H9 (cell line): ENCODE results near the gene RAB15. TPM values are rescaled to one million over a fixed set of nuclear protein-coding genes. Genes with fewer than 3 reads are reported as not detected.

Source experiments
- DNase-seq: peaks from one replicate; pipeline ENCODE4 v3.0.0-alpha.2; 2017
- H2AFZ ChIP-seq: one replicate; pipeline ENCODE4 v1.6.1; 2013; ENCODE audit warnings: mild to moderate bottlenecking, low read length, control low read depth, moderate library complexity
- H2AK5ac ChIP-seq: 2 replicates; pipeline ENCODE4 v1.6.1; 2013; ENCODE audit warnings: low read length, control low read depth, mixed read lengths; ENCODE audit not compliant: insufficient read length
- H2BK120ac ChIP-seq: one replicate; pipeline ENCODE4 v1.6.1; 2013; ENCODE audit warnings: low read depth, mild to moderate bottlenecking, low read length, control low read depth, inconsistent platforms; ENCODE audit not compliant: poor library complexity, severe bottlenecking
- H2BK12ac ChIP-seq: 2 replicates; pipeline ENCODE4 v1.6.1; 2013; ENCODE audit warnings: low read length, control low read depth, mixed read lengths, low read depth; ENCODE audit not compliant: insufficient read length
- H2BK15ac ChIP-seq: 2 replicates; pipeline ENCODE4 v1.6.1; 2013; ENCODE audit warnings: low read depth, low read length, control low read depth
- H2BK20ac ChIP-seq: one replicate; pipeline ENCODE4 v1.6.1; 2013; ENCODE audit warnings: low read depth, mild to moderate bottlenecking, low read length, control low read depth, inconsistent platforms; ENCODE audit not compliant: poor library complexity, severe bottlenecking
- H2BK5ac ChIP-seq: 2 replicates; pipeline ENCODE4 v1.6.1; 2013; ENCODE audit warnings: low read length, control low read depth, mixed read lengths; ENCODE audit not compliant: insufficient read length
- H3K14ac ChIP-seq: 2 replicates; pipeline ENCODE4 v1.6.1; 2013; ENCODE audit warnings: low read length, control low read depth; ENCODE audit not compliant: insufficient read depth
- H3K18ac ChIP-seq: 2 replicates; pipeline ENCODE4 v1.6.1; 2013; ENCODE audit warnings: low read depth, mild to moderate bottlenecking, mixed read lengths, low read length, control low read depth; ENCODE audit not compliant: insufficient read length
- H3K23ac ChIP-seq: 2 replicates; pipeline ENCODE4 v1.6.1; 2013; ENCODE audit warnings: low read length, control low read depth, mixed read lengths, low read depth; ENCODE audit not compliant: insufficient read length
- H3K23me2 ChIP-seq: 2 replicates; pipeline ENCODE4 v1.6.1; 2013; ENCODE audit warnings: low read depth, mild to moderate bottlenecking, mixed read lengths, low read length, control low read depth; ENCODE audit not compliant: insufficient read length, poor library complexity, severe bottlenecking
- H3K27ac ChIP-seq: 2 replicates; pipeline ENCODE4 v1.5.1; 2013; ENCODE audit warnings: low read length, control low read depth, mixed read lengths, low read depth; ENCODE audit not compliant: insufficient read length
- H3K27me3 ChIP-seq: 2 replicates; pipeline ENCODE4 v1.6.1; 2013; ENCODE audit warnings: low read length, control low read depth, inconsistent platforms; ENCODE audit not compliant: insufficient read depth
- H3K4ac ChIP-seq: 2 replicates; pipeline ENCODE4 v1.6.1; 2013; ENCODE audit warnings: low read depth, mild to moderate bottlenecking, control low read depth, inconsistent platforms, low read length, moderate library complexity
- H3K4me1 ChIP-seq: 2 replicates; pipeline ENCODE4 v1.6.1; 2013; ENCODE audit warnings: low read length, control low read depth, inconsistent platforms; ENCODE audit not compliant: insufficient read depth
- H3K4me2 ChIP-seq: 2 replicates; pipeline ENCODE4 v1.6.1; 2013; ENCODE audit warnings: low read length, control low read depth, mixed read lengths; ENCODE audit not compliant: insufficient read length, insufficient read depth
- H3K56ac ChIP-seq: 2 replicates; pipeline ENCODE4 v1.6.1; 2013; ENCODE audit warnings: low read depth, mild to moderate bottlenecking, mixed read lengths, low read length, control low read depth; ENCODE audit not compliant: insufficient read length
- H3K79me1 ChIP-seq: 2 replicates; pipeline ENCODE4 v1.6.1; 2013; ENCODE audit warnings: low read depth, mild to moderate bottlenecking, moderate library complexity, low read length, control low read depth, inconsistent platforms; ENCODE audit not compliant: insufficient read depth, poor library complexity, severe bottlenecking
- H3K79me2 ChIP-seq: 2 replicates; pipeline ENCODE4 v1.6.1; 2013; ENCODE audit warnings: low read length, control low read depth, inconsistent platforms; ENCODE audit not compliant: insufficient read depth
- H3K9ac ChIP-seq: 2 replicates; pipeline ENCODE4 v1.6.1; 2013; ENCODE audit warnings: low read length, control low read depth, mixed read lengths; ENCODE audit not compliant: insufficient read length; ENCODE audit errors: extremely low read depth
- H3K9me3 ChIP-seq: one replicate; pipeline ENCODE4 v1.6.1; 2013; ENCODE audit warnings: low read depth, low read length, inconsistent platforms; ENCODE audit not compliant: control insufficient read depth
- H3T11ph ChIP-seq: one replicate; pipeline ENCODE4 v1.6.1; 2013; ENCODE audit warnings: mild to moderate bottlenecking, low read length, control low read depth, inconsistent platforms
- H4K20me1 ChIP-seq: one replicate; pipeline ENCODE4 v1.6.1; 2013; ENCODE audit not compliant: control insufficient read depth, insufficient read length, insufficient read depth
- H4K5ac ChIP-seq: 2 replicates; pipeline ENCODE4 v1.6.1; 2013; ENCODE audit warnings: low read depth, mild to moderate bottlenecking, mixed read lengths, low read length, control low read depth; ENCODE audit not compliant: insufficient read length
- H4K8ac ChIP-seq: replicated peaks from 2 replicates; pipeline ENCODE4 v1.6.1; 2013; ENCODE audit warnings: low read length, control low read depth, mixed read lengths, low read depth; ENCODE audit not compliant: insufficient read length
- H4K91ac ChIP-seq: 2 replicates; pipeline ENCODE4 v1.6.1; 2013; ENCODE audit warnings: low read depth, mild to moderate bottlenecking, moderate library complexity, mixed read lengths, low read length, control low read depth; ENCODE audit not compliant: insufficient read length
- H3K27ac Mint-ChIP-seq, 3 experiments: 2 replicates in 2 of 3; 3 replicates in 1 of 3; pipeline ENCODE4 v1.8.0; 2020 to 2021; ENCODE audit warnings: mixed read lengths in 3 of 3, mild to moderate bottlenecking in 1 of 3, moderate library complexity in 1 of 3
- H3K27me3 Mint-ChIP-seq: 2 replicates; pipeline ENCODE4 v1.8.0; 2021; ENCODE audit warnings: low read depth, mild to moderate bottlenecking, moderate library complexity, mixed read lengths
- H3K36me3 Mint-ChIP-seq, 3 experiments: 2 replicates in 2 of 3; 3 replicates in 1 of 3; pipeline ENCODE4 v1.8.0; 2020 to 2021; ENCODE audit warnings: low read depth in 3 of 3, mixed read lengths in 3 of 3; ENCODE audit not compliant: insufficient read depth in 1 of 3
- H3K4me1 Mint-ChIP-seq, 2 experiments: 2 replicates each; pipeline ENCODE4 v1.8.0; 2020; ENCODE audit warnings: mixed read lengths in 2 of 2
- H3K4me3 Mint-ChIP-seq, 2 experiments: 2 replicates in 1 of 2; 3 replicates in 1 of 2; pipeline ENCODE4 v1.8.0; 2020 to 2021; ENCODE audit warnings: mild to moderate bottlenecking in 2 of 2, mixed read lengths in 2 of 2, moderate library complexity in 1 of 2
- H3K9me3 Mint-ChIP-seq, 2 experiments: 2 replicates in 1 of 2; 3 replicates in 1 of 2; pipeline ENCODE4 v1.8.0; 2020; ENCODE audit warnings: mild to moderate bottlenecking in 2 of 2, mixed read lengths in 2 of 2, moderate library complexity in 1 of 2
- CTCF ChIP-seq: fragments of 200-600 bp; sonication (generic); conservative IDR thresholded peaks from 3 replicates; pipeline ENCODE4 v1.8.0; 2021; ENCODE audit warnings: antibody characterized with exemption, mild to moderate bottlenecking
- WGBS: extraction: QIAGEN DNeasy Blood & Tissue Kit; methylation state at CpG from one replicate; pipeline ENCODE4 v1.1.7; 2013; ENCODE audit warnings: missing lambda C conversion rate, low lambda C conversion rate, mixed read lengths; ENCODE audit not compliant: insufficient read length; ENCODE audit errors: extremely low coverage; 5-methylcytosine and 5-hydroxymethylcytosine counted together
- total RNA-seq: library from RNA; stranded (reverse); gene quantifications from 2 replicates; pipeline ENCODE4 v1.2.1, GENCODE V29; 2021

The RAB15 gene
- total RNA-seq, 1 experiment from 2014 or later, result 54.3 TPM

- no peaks in the 10 kb centered on the region for H4K20me1 ChIP-seq
- no peak overlapping the region for H4K8ac ChIP-seq
- H2BK5ac ChIP-seq, result no peak overlapping the region
- Mint-ChIP-seq H3K27me3 (peaks cover 7% of the 10 kb centered on the region; the same call in 1 of the 2 replicates), H3K27ac (no peak overlapping the region), H3K9me3 (no peaks in the 10 kb centered on the region), H3K36me3 (no peaks in the 10 kb centered on the region), H3K4me3 (no peak overlapping the region), H3K4me1 (no peaks in the 10 kb centered on the region)
- H3K27me3 ChIP-seq, result no peaks in the 10 kb centered on the region
- no peaks in the 10 kb centered on the region for H3K79me1 ChIP-seq
- no peak overlapping the region for H4K5ac ChIP-seq
- no peak overlapping the region for H3K9ac ChIP-seq
- no peak overlapping the region for H3K23ac ChIP-seq
- no peak overlapping the region for H3T11ph ChIP-seq
- H4K91ac ChIP-seq, result no peak overlapping the region
- no peak for TF ChIP-seq CTCF
- no peak overlapping the region for H2BK15ac ChIP-seq
- no peak overlapping the region for H3K18ac ChIP-seq
- no peak for DNase-seq
- no peaks in the 10 kb centered on the region for H3K79me2 ChIP-seq
- H3K9me3 ChIP-seq, result no peaks in the 10 kb centered on the region
- H2BK20ac ChIP-seq, result no peak overlapping the region
- H3K14ac ChIP-seq, result no peak overlapping the region
- no peak overlapping the region for H3K56ac ChIP-seq
- H3K27ac ChIP-seq, result no peak overlapping the region
- no CpG with 5 or more reads among the region's 1 CpG for WGBS
- no peaks in the 10 kb centered on the region for H3K23me2 ChIP-seq
- H3K4me2 ChIP-seq, result no peak overlapping the region
- no peak overlapping the region for H3K4ac ChIP-seq
- no peaks in the 10 kb centered on the region for H3K4me1 ChIP-seq
- H2BK120ac ChIP-seq, result no peak overlapping the region
- H2BK12ac ChIP-seq, result no peak overlapping the region
- H2AFZ ChIP-seq, result no peak overlapping the region
- no peak overlapping the region for H2AK5ac ChIP-seq
Measured at GRCh38 chr14:64899958-64900357, 72.2 kb downstream of the RAB15 start.

Other genes with a start within 250 kb of the RAB15 start
- gene SPTB, start 92.4 kb downstream of the RAB15 start, total RNA-seq, result 2.3 and 3.1 TPM in 2 replicates
- 49.5 and 58.7 TPM in 2 replicates for gene CHURC1, start 57.9 kb downstream of the RAB15 start, total RNA-seq
- 0.79 TPM in 1 of 2 replicates, not detected in the other for gene GPX2, start 29.6 kb downstream of the RAB15 start, total RNA-seq
- gene FNTB, start 14.6 kb upstream of the RAB15 start, total RNA-seq, result 17.4 and 20.7 TPM in 2 replicates
- gene MAX, start 130.2 kb upstream of the RAB15 start, total RNA-seq, result 65.7 and 72.9 TPM in 2 replicates